K562 (cell line): Measurements from ENCODE around the gene MS4A8. TPM values are rescaled to one million over a fixed set of nuclear protein-coding genes. Genes with fewer than 3 reads are reported as not detected.

ENCODE experiments used
- ATAC-seq: fragments of 200-7000 bp; cut with Tn5 transposase; 3 replicates; pipeline ENCODE4 v1.9.1; 2020; ENCODE audit warnings: moderate library complexity
- BruUV-seq: library from RNA; stranded (reverse); fragments of 400-500 nt; replicated peaks from 2 replicates; lab custom pipeline; 2021; lab: Mats Ljungman, UMichigan
- CTCF ChIA-PET: fragments of 300-600 bp; formaldehyde crosslinking; extraction: SDS; loops from one replicate; lab custom pipeline; 2021; ENCODE audit warnings: low intra/inter-chr PET ratio; lab: Yijun Ruan, JAX
- POLR2A ChIA-PET: fragments of 300-600, 350-650 bp; sonication (Branson Sonifier 250); formaldehyde crosslinking; extraction: SDS; loops from one replicate; lab custom pipeline; 2021; ENCODE audit warnings: antibody characterized with exemption, inconsistent platforms; lab: Yijun Ruan, JAX
- DNase-seq, 4 experiments: peaks; one replicate each; pipeline versions ENCODE4 v3.0.0 to v3.0.0-alpha.2; 2011 to 2018; ENCODE audit warnings: low spot score in 3 of 4, mixed read lengths in 3 of 4; ENCODE audit errors: extremely low read depth in 1 of 4
- FAIRE-seq: peaks from 2 replicates; lab custom pipeline; 2011; peaks lifted over from hg19 to GRCh38; lab: Jason Lieb, UNC
- H2AFZ ChIP-seq: 2 replicates; pipeline ENCODE4 v1.6.0; 2011; ENCODE audit warnings: low read depth, low read length, control low read depth, inconsistent platforms
- H3K27ac ChIP-seq: fragments of 200-600 bp; 3 replicates; pipeline ENCODE4 v1.8.0; 2011; ENCODE audit warnings: low read depth, mild to moderate bottlenecking, control low read depth, inconsistent platforms, low read length, moderate library complexity, mixed read lengths; ENCODE audit errors: extremely low read depth
- H3K27me3 ChIP-seq, 2 experiments: fragments of 300-600 bp in 1 of 2; 2 replicates in 1 of 2; 3 replicates in 1 of 2; pipeline versions ENCODE4 v1.6.0 to v1.8.0; 2011; ENCODE audit warnings: inconsistent platforms in 2 of 2, low read length in 2 of 2, mild to moderate bottlenecking in 1 of 2, mixed read lengths in 1 of 2, moderate library complexity in 1 of 2; ENCODE audit not compliant: control insufficient read depth in 2 of 2, insufficient read depth in 2 of 2
- H3K36me3 ChIP-seq: fragments of 300-600 bp; 3 replicates; pipeline ENCODE4 v1.8.0; 2011; ENCODE audit warnings: mild to moderate bottlenecking, low read length, inconsistent platforms; ENCODE audit not compliant: control insufficient read depth, insufficient read depth
- H3K4me1 ChIP-seq, 2 experiments: fragments of 200-600 bp in 1 of 2; replicated peaks in 1 of 2; 2 replicates in 1 of 2; 3 replicates in 1 of 2; pipeline versions ENCODE4 v1.5.1 to v1.8.0; 2011; ENCODE audit warnings: inconsistent platforms in 2 of 2, low read length in 2 of 2, mild to moderate bottlenecking in 1 of 2, mixed read lengths in 1 of 2, moderate library complexity in 1 of 2; ENCODE audit not compliant: control insufficient read depth in 2 of 2, insufficient read depth in 2 of 2
- H3K4me2 ChIP-seq: 2 replicates; pipeline ENCODE4 v1.6.1; 2011; ENCODE audit warnings: low read length, control low read depth, inconsistent platforms, mixed read lengths; ENCODE audit not compliant: insufficient read depth
- H3K4me3 ChIP-seq: fragments of 200-600 bp; sonication (generic), shearing (Covaris generic); 2 replicates; pipeline ENCODE4 v1.5.1; 2016; ENCODE audit warnings: control low read depth, inconsistent platforms
- H3K79me2 ChIP-seq: fragments of 200-600 bp; 3 replicates; pipeline ENCODE4 v1.8.0; 2011; ENCODE audit warnings: low read length, inconsistent platforms; ENCODE audit not compliant: control insufficient read depth, insufficient read depth
- H3K9ac ChIP-seq, 2 experiments: 2 replicates each; pipeline versions ENCODE4 v1.6.0 to v1.6.1; 2011; ENCODE audit warnings: low read depth in 2 of 2, low read length in 2 of 2, control low read depth in 1 of 2, inconsistent platforms in 1 of 2, mild to moderate bottlenecking in 1 of 2, mixed read lengths in 1 of 2; ENCODE audit not compliant: insufficient read depth in 1 of 2
- H3K9me1 ChIP-seq: one replicate; pipeline ENCODE4 v1.6.0; 2011; ENCODE audit warnings: inconsistent platforms, mild to moderate bottlenecking, low read length, moderate library complexity; ENCODE audit not compliant: control insufficient read depth, insufficient read depth
- H3K9me3 ChIP-seq: replicated peaks from 2 replicates; pipeline ENCODE4 v1.5.1; 2011; ENCODE audit warnings: low read depth, low read length, inconsistent platforms; ENCODE audit not compliant: control insufficient read depth, insufficient read depth
- H4K20me1 ChIP-seq: replicated peaks from 2 replicates; pipeline ENCODE4 v1.6.1; 2011; ENCODE audit warnings: low read length, inconsistent platforms, mixed read lengths; ENCODE audit not compliant: control insufficient read depth, insufficient read depth
- CXXC5 ChIP-seq: fragments of 250-450 bp; sonication (Bioruptor Pico); IDR thresholded peaks from 2 replicates; pipeline ENCODE4 v1.8.0; 2022; ENCODE audit warnings: inconsistent platforms, mild to moderate bottlenecking, moderate library complexity
- ESRRB ChIP-seq: fragments of 250-450 bp; sonication (Bioruptor Pico); IDR thresholded peaks from 2 replicates; pipeline ENCODE4 v1.5.0; 2020; ENCODE audit warnings: mild to moderate bottlenecking, moderate library complexity, borderline replicate concordance
- GABPA ChIP-seq: fragments of 200-800 bp; sonication (Bioruptor generic); conservative IDR thresholded peaks from 2 replicates; pipeline ENCODE4 v1.6.1; 2016; ENCODE audit warnings: low read depth, missing genetic modification characterization, missing compliant biosample characterization
- PCBP1 ChIP-seq: fragments of 200-400 bp; formaldehyde crosslinking; IDR thresholded peaks from 2 replicates; pipeline ENCODE4 v1.6.1; 2018; ENCODE audit warnings: mild to moderate bottlenecking, low read depth, low read length; ENCODE audit not compliant: poor library complexity, severe bottlenecking
- WGBS: fragments of 100-300 bp; shearing (Covaris generic); methylation state at CpG from one replicate; pipeline ENCODE4 v1.1.6; 2016; ENCODE audit warnings: low coverage, mixed read lengths; ENCODE audit not compliant: insufficient coverage; ENCODE audit errors: missing lambda C conversion rate; 5-methylcytosine and 5-hydroxymethylcytosine counted together
- in situ Hi-C: fragments of 300-500 bp; cut with MboI; formaldehyde crosslinking; loops from 4 replicates; pipeline ENCODE4 v1.15.0; 2018; ENCODE audit warnings: inconsistent platforms, mixed read lengths
- intact Hi-C: fragments of 100-400 bp; cut with micrococcal nuclease; formaldehyde crosslinking; loops from 2 replicates; pipeline ENCODE4 v1.14.2; 2022
- polyA plus RNA-seq, 8 experiments: library from polyadenylated mRNA; depleted of rRNA in 4 of 8; stranded (reverse) in 5 of 8; unstranded in 3 of 8; fragments of >200 nt; fragmentation: Nextera tagmentation in 2 of 8; fragmentation: Illumina TruSeq in 1 of 8; extraction: Ambion mirVana in 2 of 8; extraction: Trizol in 1 of 8; gene quantifications; 2 replicates each; pipeline versions ENCODE4 v1.2.1 to v1.2.3, GENCODE V29; 2011 to 2014; ENCODE audit warnings: inconsistent platforms in 1 of 8, missing spikeins in 1 of 8
- total RNA-seq, 7 experiments: library from RNA; depleted of rRNA in 6 of 7; stranded (reverse); fragments of >200 nt in 6 of 7; fragmentation: Illumina TruSeq in 2 of 7; extraction: Trizol in 2 of 7; gene quantifications; 2 replicates each; pipeline versions ENCODE4 v1.2.1 to v1.2.3, GENCODE V29; 2011 to 2021; ENCODE audit warnings: low replicate concordance in 1 of 7
- TF ChIP-seq, protein P1 (sequence below), 3 experiments: IDR thresholded peaks in 2 of 3; conservative IDR thresholded peaks in 1 of 3; 2 replicates each; pipeline ENCODE4 v1.5.1; 2011 to 2012; ENCODE audit warnings: low read length in 3 of 3, mild to moderate bottlenecking in 3 of 3, control low read depth in 2 of 3, improper control_type of control experiment in 1 of 3, inconsistent platforms in 1 of 3, low read depth in 1 of 3, mixed read lengths in 1 of 3, moderate library complexity in 1 of 3; ENCODE audit not compliant: insufficient read depth in 2 of 3
- TF ChIP-seq, protein P2 (sequence below), 3 experiments: fragments of 200-800 bp in 1 of 3; fragments of 250-450 bp in 1 of 3; fragments of 450-650 bp in 1 of 3; sonication (Bioruptor Pico) in 1 of 3; sonication (Bioruptor generic) in 1 of 3; formaldehyde crosslinking in 1 of 3; IDR thresholded peaks; 2 replicates each; pipeline versions ENCODE4 v1.6.1 to v1.8.0; 2016 to 2022; ENCODE audit warnings: mild to moderate bottlenecking in 2 of 3, missing genetic modification characterization in 2 of 3, missing compliant biosample characterization in 1 of 3, moderate library complexity in 1 of 3

The MS4A8 gene
- total and polyA plus RNA-seq, 9 of the 15 experiments (the other 6 are each of a cell fraction or from before 2014, with no cell fraction given): not detected

DNA sequence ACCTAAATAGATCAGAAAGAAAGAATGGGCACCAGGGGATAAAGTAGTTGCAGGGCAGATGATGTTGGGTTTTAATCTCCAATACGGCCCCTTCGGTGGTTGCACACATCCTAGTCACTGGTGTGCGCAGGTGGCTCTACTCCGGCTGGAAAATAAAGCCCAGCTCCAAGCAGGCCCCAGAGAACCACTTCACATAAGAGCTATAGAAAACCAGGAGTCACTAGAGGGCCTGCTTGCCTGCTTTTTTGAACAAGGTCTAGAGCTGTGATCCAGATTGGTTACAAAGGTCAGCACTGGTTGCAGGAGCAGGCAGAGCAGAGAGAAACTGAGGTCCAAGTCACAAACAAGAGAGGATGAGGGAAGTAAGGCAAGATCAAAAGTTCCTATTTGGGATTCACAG, 41.5 kb upstream of the MS4A8 start:
- no peaks in the 10 kb centered on the region for H3K9me3 ChIP-seq
- no peaks in the 10 kb centered on the region for H3K9me1 ChIP-seq
- no peaks in the 10 kb centered on the region for H4K20me1 ChIP-seq
- no peak overlapping the region for H3K4me2 ChIP-seq
- peak; percentile 67; the same call in 2 of the 3 replicates for ATAC-seq
- H3K27me3 ChIP-seq: no peaks in the 10 kb centered on the region
- H3K4me1 ChIP-seq: no peaks in the 10 kb centered on the region
- in situ Hi-C loops: no loop called here
- H3K4me3 ChIP-seq: no peak overlapping the region
- peak in 1 of 4 experiments; percentile 7 for DNase-seq
- FAIRE-seq: no peak
- no peak overlapping the region for H2AFZ ChIP-seq
- no TSS peak for BruUV-seq
- H3K9ac ChIP-seq: no peak overlapping the region
- H3K36me3 ChIP-seq: no peaks in the 10 kb centered on the region
- no peak overlapping the region for H3K27ac ChIP-seq
- WGBS: 5% methylated on average over 4 of the region's 4 CpGs
- CTCF ChIA-PET: no interaction called here
- no peaks in the 10 kb centered on the region for H3K79me2 ChIP-seq
- intact Hi-C loops: loop anchor here (10.0 kb wide), 1 partner anchor 97 kb away; the partner anchor contains the start of gene MS4A15
- POLR2A ChIA-PET: no interaction called here
- TF ChIP-seq GABPA: peak; percentile 47; the same call in 1 of the 2 replicates
- no peak for TF ChIP-seq ESRRB
- TF ChIP-seq, protein P1, sequence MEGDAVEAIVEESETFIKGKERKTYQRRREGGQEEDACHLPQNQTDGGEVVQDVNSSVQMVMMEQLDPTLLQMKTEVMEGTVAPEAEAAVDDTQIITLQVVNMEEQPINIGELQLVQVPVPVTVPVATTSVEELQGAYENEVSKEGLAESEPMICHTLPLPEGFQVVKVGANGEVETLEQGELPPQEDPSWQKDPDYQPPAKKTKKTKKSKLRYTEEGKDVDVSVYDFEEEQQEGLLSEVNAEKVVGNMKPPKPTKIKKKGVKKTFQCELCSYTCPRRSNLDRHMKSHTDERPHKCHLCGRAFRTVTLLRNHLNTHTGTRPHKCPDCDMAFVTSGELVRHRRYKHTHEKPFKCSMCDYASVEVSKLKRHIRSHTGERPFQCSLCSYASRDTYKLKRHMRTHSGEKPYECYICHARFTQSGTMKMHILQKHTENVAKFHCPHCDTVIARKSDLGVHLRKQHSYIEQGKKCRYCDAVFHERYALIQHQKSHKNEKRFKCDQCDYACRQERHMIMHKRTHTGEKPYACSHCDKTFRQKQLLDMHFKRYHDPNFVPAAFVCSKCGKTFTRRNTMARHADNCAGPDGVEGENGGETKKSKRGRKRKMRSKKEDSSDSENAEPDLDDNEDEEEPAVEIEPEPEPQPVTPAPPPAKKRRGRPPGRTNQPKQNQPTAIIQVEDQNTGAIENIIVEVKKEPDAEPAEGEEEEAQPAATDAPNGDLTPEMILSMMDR (IDR thresholded peaks at IDR 0.05 in 2 of 3, conservative IDR thresholded peaks at IDR 0.05 in 1 of 3; ENCODE audit: insufficient read depth in 2 of 3, low read depth in 1 of 3, low read length in 3 of 3): 0 out of 6 replicates have a peak, but pooled peaks of 1 of the 3 experiments have one; percentile 11
- TF ChIP-seq PCBP1: no peak
- TF ChIP-seq, protein P2, sequence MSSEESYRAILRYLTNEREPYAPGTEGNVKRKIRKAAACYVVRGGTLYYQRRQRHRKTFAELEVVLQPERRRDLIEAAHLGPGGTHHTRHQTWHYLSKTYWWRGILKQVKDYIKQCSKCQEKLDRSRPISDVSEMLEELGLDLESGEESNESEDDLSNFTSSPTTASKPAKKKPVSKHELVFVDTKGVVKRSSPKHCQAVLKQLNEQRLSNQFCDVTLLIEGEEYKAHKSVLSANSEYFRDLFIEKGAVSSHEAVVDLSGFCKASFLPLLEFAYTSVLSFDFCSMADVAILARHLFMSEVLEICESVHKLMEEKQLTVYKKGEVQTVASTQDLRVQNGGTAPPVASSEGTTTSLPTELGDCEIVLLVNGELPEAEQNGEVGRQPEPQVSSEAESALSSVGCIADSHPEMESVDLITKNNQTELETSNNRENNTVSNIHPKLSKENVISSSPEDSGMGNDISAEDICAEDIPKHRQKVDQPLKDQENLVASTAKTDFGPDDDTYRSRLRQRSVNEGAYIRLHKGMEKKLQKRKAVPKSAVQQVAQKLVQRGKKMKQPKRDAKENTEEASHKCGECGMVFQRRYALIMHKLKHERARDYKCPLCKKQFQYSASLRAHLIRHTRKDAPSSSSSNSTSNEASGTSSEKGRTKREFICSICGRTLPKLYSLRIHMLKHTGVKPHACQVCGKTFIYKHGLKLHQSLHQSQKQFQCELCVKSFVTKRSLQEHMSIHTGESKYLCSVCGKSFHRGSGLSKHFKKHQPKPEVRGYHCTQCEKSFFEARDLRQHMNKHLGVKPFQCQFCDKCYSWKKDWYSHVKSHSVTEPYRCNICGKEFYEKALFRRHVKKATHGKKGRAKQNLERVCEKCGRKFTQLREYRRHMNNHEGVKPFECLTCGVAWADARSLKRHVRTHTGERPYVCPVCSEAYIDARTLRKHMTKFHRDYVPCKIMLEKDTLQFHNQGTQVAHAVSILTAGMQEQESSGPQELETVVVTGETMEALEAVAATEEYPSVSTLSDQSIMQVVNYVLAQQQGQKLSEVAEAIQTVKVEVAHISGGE (CRISPR knock-in tag; IDR thresholded peaks at IDR 0.05): peak in 2 of 3 experiments; percentile 78 to 93; a peak in 4 of 6 replicates
- 0 out of 2 replicates have a peak, but pooled peaks have one; percentile 19 for TF ChIP-seq CXXC5 (CRISPR knock-in tag)
